Neuronal stem cell (in vitro differentiated cells): ENCODE results near the gene HCK.
A peak's percentile ranks its signal among the peaks of the same experiment; 100 is the strongest.

Source experiments
- DNase-seq: peaks from one replicate; pipeline ENCODE4 v3.0.0-alpha.2; 2013; ENCODE audit warnings: low spot score
- H2AFZ ChIP-seq: one replicate; pipeline ENCODE4 v1.6.1; 2013; ENCODE audit warnings: mild to moderate bottlenecking, low read length, inconsistent platforms
- H2AK5ac ChIP-seq: 2 replicates; pipeline ENCODE4 v1.6.1; 2013; ENCODE audit warnings: low read depth, mild to moderate bottlenecking, inconsistent platforms, low read length, moderate library complexity, mixed read lengths
- H2BK120ac ChIP-seq: 2 replicates; pipeline ENCODE4 v1.6.1; 2013; ENCODE audit warnings: low read depth, mild to moderate bottlenecking, inconsistent platforms, low read length, moderate library complexity, mixed read lengths
- H2BK12ac ChIP-seq: one replicate; pipeline ENCODE4 v1.6.1; 2013; ENCODE audit warnings: low read length, inconsistent platforms
- H2BK15ac ChIP-seq: 2 replicates; pipeline ENCODE4 v1.6.1; 2013; ENCODE audit warnings: mild to moderate bottlenecking, low read length, inconsistent platforms, mixed read lengths
- H2BK5ac ChIP-seq: one replicate; pipeline ENCODE4 v1.6.1; 2013; ENCODE audit warnings: inconsistent platforms, mild to moderate bottlenecking, low read length, moderate library complexity
- H3K14ac ChIP-seq: one replicate; pipeline ENCODE4 v1.6.1; 2013; ENCODE audit warnings: low read length, inconsistent platforms
- H3K18ac ChIP-seq: 2 replicates; pipeline ENCODE4 v1.6.1; 2013; ENCODE audit warnings: low read length, inconsistent platforms
- H3K23ac ChIP-seq: 2 replicates; pipeline ENCODE4 v1.6.1; 2013; ENCODE audit warnings: low read depth, mild to moderate bottlenecking, mixed read lengths, low read length, inconsistent platforms; ENCODE audit not compliant: poor library complexity
- H3K27ac ChIP-seq: replicated peaks from 3 replicates; pipeline ENCODE4 v1.5.1; 2013; ENCODE audit warnings: low read length, inconsistent platforms
- H3K27me3 ChIP-seq, 3 experiments: 2 replicates each; pipeline ENCODE4 v1.6.1; 2013; ENCODE audit warnings: low read length in 3 of 3, mild to moderate bottlenecking in 2 of 3, inconsistent platforms in 1 of 3, low read depth in 1 of 3, mixed read lengths in 1 of 3, moderate library complexity in 1 of 3; ENCODE audit not compliant: control insufficient read depth in 3 of 3, insufficient read depth in 3 of 3
- H3K36me3 ChIP-seq, 2 donors: replicated peaks in 1 of 2; 2 replicates each; pipeline ENCODE4 v1.6.1; 2013; ENCODE audit warnings: low read length in 2 of 2; ENCODE audit not compliant: control insufficient read depth in 2 of 2, insufficient read depth in 2 of 2
- H3K4ac ChIP-seq: 2 replicates; pipeline ENCODE4 v1.6.1; 2013; ENCODE audit warnings: inconsistent platforms, mild to moderate bottlenecking, low read length, moderate library complexity
- H3K4me1 ChIP-seq, 2 donors: 1 replicate in 1 of 2; 2 replicates in 1 of 2; pipeline ENCODE4 v1.6.1; 2013; ENCODE audit warnings: low read length in 2 of 2, low read depth in 1 of 2; ENCODE audit not compliant: control insufficient read depth in 2 of 2, insufficient read depth in 1 of 2
- H3K4me2 ChIP-seq: one replicate; pipeline ENCODE4 v1.6.1; 2013; ENCODE audit warnings: mild to moderate bottlenecking, low read length, inconsistent platforms; ENCODE audit not compliant: insufficient read depth, poor library complexity, severe bottlenecking
- H3K4me3 ChIP-seq, 2 donors: 2 replicates each; pipeline ENCODE4 v1.5.1; 2013; ENCODE audit warnings: low read length in 2 of 2, mild to moderate bottlenecking in 2 of 2, inconsistent platforms in 1 of 2, moderate library complexity in 1 of 2
- H3K79me1 ChIP-seq: one replicate; pipeline ENCODE4 v1.6.1; 2013; ENCODE audit warnings: low read depth, mild to moderate bottlenecking, inconsistent platforms, low read length, moderate library complexity
- H3K9ac ChIP-seq: one replicate; pipeline ENCODE4 v1.6.1; 2013; ENCODE audit warnings: mild to moderate bottlenecking, low read depth, low read length, inconsistent platforms; ENCODE audit not compliant: poor library complexity
- H3K9me3 ChIP-seq, 2 donors: replicated peaks in 1 of 2; 2 replicates each; pipeline versions ENCODE3 to v1.6.1; 2013; ENCODE audit warnings: low read length in 2 of 2, mild to moderate bottlenecking in 2 of 2, inconsistent platforms in 1 of 2, low read depth in 1 of 2, mixed read lengths in 1 of 2, moderate library complexity in 1 of 2; ENCODE audit not compliant: control insufficient read depth in 2 of 2, insufficient read depth in 1 of 2
- H4K8ac ChIP-seq: one replicate; pipeline ENCODE4 v1.6.1; 2013; ENCODE audit warnings: low read depth, mild to moderate bottlenecking, inconsistent platforms, low read length, moderate library complexity
- H4K91ac ChIP-seq: one replicate; pipeline ENCODE4 v1.6.1; 2013; ENCODE audit warnings: low read length, low read depth, mild to moderate bottlenecking, inconsistent platforms; ENCODE audit not compliant: poor library complexity
- WGBS, 2 donors: extraction: QIAGEN DNeasy Blood & Tissue Kit; methylation state at CpG; one replicate each; pipeline ENCODE4 v1.1.7; 2013; ENCODE audit warnings: missing lambda C conversion rate in 2 of 2, mixed read lengths in 1 of 2; ENCODE audit not compliant: insufficient read length in 2 of 2, insufficient replicate concordance in 1 of 2; ENCODE audit errors: extremely low coverage in 2 of 2; 5-methylcytosine and 5-hydroxymethylcytosine counted together

Gene HCK

DNA sequence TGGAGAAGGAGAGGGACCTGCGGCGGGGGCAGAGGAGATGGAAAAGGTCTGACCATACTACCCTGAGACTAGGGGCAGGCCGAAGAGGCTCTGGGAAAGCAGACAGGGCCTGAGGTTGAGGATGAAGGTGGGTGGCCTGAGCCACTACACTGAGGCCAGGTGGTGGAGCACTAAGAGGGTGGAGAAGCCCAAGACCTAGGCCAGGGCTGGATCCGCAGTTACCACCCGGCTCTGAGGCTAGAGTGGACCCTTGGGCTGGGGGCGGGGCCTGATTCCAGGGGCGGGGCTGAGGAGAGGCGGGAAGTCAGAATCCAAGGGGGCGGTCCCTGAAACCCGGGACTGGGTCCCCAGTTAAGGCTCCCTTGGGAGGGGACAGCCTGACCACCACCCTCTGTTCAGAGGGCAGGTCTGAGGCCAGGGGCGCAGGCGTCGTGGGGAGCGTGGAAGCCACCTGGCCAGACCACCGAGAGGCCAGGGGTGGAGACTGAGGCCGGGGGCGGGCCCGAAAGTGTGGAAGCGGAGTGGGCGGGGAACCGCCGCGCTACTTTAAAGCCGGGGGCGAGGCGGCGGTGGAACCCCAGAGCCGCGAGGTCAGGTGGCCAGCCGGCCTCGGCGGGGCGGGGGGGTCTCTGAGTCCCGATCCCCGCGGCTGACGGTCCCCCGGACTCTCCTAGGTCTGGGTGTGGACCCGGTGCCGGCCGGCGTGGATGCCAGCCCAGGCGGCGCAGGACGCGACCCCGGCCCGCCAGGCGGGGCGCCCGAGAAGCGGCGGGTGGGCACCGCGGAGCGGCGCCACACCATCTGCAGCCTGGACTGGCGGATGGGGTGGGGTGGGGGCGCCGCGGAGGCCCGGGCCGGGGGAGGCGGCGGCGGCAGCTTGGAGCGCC is 33.5 kb upstream of the HCK start:
- Histone ChIP-seq H4K91ac (no peak overlapping the region), H3K36me3 (no peaks in the 10 kb centered on the region), H2BK5ac (peak overlapping the region; percentile 68), H3K4me2 (peak overlapping the region; percentile 96), H2BK15ac (peak overlapping the region; percentile 44), H3K4me1 (peaks cover 2 to 6% of the 10 kb centered on the region in 2 donors), H2AK5ac (no peak overlapping the region), H2BK12ac (no peak overlapping the region), H3K9me3 (no peaks in the 10 kb centered on the region), H3K27me3 (peaks cover 0 to 71% (median 16%) of the 10 kb centered on the region in 3 experiments), H4K8ac (no peak overlapping the region), H3K79me1 (no peaks in the 10 kb centered on the region), H3K23ac (peak overlapping the region; percentile 69), H3K9ac (peak overlapping the region; percentile 79), H2BK120ac (no peak overlapping the region), H3K4me3 (peak overlapping the region; percentile 52 to 87), H3K27ac (no peak overlapping the region), H3K4ac (no peak overlapping the region), H2AFZ (peak overlapping the region; percentile 95), H3K14ac (peak overlapping the region; percentile 33), H3K18ac (peak overlapping the region; percentile 98)
- DNase-seq: peak; percentile 71
- WGBS, 2 donors: no CpG with 5 or more reads among the region's 67 CpGs

DNA sequence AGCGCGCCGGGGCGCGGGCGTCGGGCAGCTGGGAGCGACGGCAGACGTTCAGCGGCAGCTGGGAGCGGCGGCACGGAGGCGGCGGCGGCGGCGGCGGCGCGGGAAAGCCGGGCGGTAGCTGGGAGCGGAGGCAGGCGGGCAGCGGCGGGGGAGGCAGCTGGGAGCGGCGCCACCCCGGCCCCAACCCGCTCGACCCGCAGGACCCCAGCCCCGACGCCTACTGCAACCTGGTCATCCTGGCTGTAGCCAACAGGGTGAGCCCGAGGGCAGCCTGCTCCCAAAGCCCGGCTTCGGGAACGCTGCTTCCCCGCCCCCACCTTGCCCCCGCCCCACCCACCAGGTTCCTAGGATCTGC is 32.9 kb upstream of the HCK start:
- Histone ChIP-seq H3K27me3 (peaks cover 0 to 72% (median 16%) of the 10 kb centered on the region in 3 experiments), H2AFZ (peak overlapping the region; percentile 95), H3K23ac (peak overlapping the region; percentile 76), H3K14ac (no peak overlapping the region), H3K4ac (no peak overlapping the region), H3K4me1 (peaks cover 2 to 7% of the 10 kb centered on the region in 2 donors), H4K91ac (no peak overlapping the region), H2BK5ac (peak overlapping the region; percentile 68), H3K9me3 (no peaks in the 10 kb centered on the region), H2BK15ac (no peak overlapping the region), H3K9ac (peak overlapping the region; percentile 79), H2BK12ac (no peak overlapping the region), H2AK5ac (peak overlapping the region; percentile 21), H4K8ac (no peak overlapping the region), H3K4me2 (peak overlapping the region; percentile 96), H2BK120ac (no peak overlapping the region), H3K27ac (no peak overlapping the region), H3K4me3 (peak overlapping the region; percentile 52 to 87), H3K79me1 (no peaks in the 10 kb centered on the region), H3K36me3 (no peaks in the 10 kb centered on the region), H3K18ac (peak overlapping the region; percentile 54)
- no CpG with 5 or more reads among the region's 42 CpGs for WGBS, 2 donors
- peak; percentile 24 for DNase-seq

DNA sequence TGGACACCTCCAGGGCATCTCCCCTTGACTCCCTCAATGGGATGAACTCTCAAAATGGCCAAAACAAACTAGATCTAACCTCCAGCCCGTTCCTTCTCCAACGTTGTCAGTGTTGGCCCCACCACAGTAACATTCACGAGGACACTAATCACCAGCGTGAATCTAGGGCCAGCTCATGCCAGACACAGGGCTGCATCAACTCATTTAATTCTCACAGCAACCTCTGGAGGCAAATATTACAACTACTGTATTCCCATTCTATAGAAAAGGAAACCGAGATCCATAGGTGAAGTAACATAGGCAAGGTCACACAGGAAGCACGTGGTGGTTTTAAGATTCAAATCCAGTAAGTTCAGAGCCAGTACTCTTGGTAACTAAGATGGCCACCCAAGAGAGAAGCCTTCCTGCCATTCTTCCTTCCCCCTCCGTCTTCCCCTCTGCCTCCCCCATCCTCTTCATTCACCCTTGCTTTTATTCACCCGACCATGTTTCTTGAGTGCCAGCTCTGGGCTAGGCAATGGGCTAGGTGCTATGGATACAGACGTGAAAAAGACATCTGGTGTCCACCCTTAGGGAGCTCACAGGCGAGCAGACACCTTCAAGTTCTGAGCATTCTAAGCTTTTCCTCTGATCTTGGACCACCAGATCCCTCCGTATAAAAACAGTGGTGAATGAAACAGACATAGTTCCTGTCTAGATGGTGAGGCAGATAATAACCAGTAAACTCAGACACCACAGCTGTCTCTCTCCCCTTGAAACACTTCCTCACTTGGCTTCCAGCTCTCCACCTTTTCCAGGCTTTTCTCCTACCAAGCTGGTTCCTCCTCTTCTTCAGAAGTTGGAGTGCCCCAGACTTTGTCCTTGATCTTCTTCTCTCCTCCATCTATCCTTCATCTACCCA is 32.2 kb upstream of the HCK start:
- Histone ChIP-seq H3K27me3 (peaks cover 0 to 66% (median 16%) of the 10 kb centered on the region in 3 experiments), H3K27ac (no peak overlapping the region), H2BK5ac (no peak overlapping the region)

More for the DNA sequence above, 32.2 kb upstream of the HCK start:
- H3K4me1 ChIP-seq: peaks cover 2 to 7% of the 10 kb centered on the region in 2 donors
- WGBS, 2 donors: no CpG with 5 or more reads among the region's 11 CpGs
- H2BK15ac ChIP-seq: no peak overlapping the region
- H2AFZ ChIP-seq: no peak overlapping the region
- H3K4me3 ChIP-seq: peak overlapping the region; percentile 27 to 52
- H3K23ac ChIP-seq: no peak overlapping the region
- H3K4me2 ChIP-seq: peak overlapping the region; percentile 46
- H3K4ac ChIP-seq: peak overlapping the region; percentile 60
- peak overlapping the region; percentile 21 for H2AK5ac ChIP-seq
- no peak overlapping the region for H3K9ac ChIP-seq
- H3K9me3 ChIP-seq: no peaks in the 10 kb centered on the region
- no peaks in the 10 kb centered on the region for H3K79me1 ChIP-seq
- no peak for DNase-seq
- H3K18ac ChIP-seq: peak overlapping the region; percentile 62
- H3K14ac ChIP-seq: no peak overlapping the region
- H3K36me3 ChIP-seq: no peaks in the 10 kb centered on the region
- no peak overlapping the region for H2BK120ac ChIP-seq
- H4K8ac ChIP-seq: no peak overlapping the region
- no peak overlapping the region for H2BK12ac ChIP-seq
- no peak overlapping the region for H4K91ac ChIP-seq
